Fibroblast of lung (primary cell): ENCODE data around the gene MACROD2. TPM values are rescaled to one million over a fixed set of nuclear protein-coding genes. Genes with fewer than 3 reads are reported as not detected.
A peak's percentile ranks its signal among the peaks of the same experiment; 100 is the strongest.

Experiments
- DNase-seq, 2 donors: peaks; one replicate each; pipeline versions ENCODE4 v3.0.0 to v3.0.0-alpha.2; 2010; ENCODE audit warnings: low read depth in 2 of 2
- H2AFZ ChIP-seq: 2 replicates; pipeline ENCODE4 v1.5.1; 2012; ENCODE audit warnings: low read length, control low read depth, inconsistent platforms
- H3K27ac ChIP-seq: 2 replicates; pipeline ENCODE4 v1.5.1; 2011; ENCODE audit warnings: low read length, control low read depth; ENCODE audit not compliant: insufficient read depth
- H3K27me3 ChIP-seq: 2 replicates; pipeline ENCODE4 v1.5.1; 2011; ENCODE audit warnings: mild to moderate bottlenecking, low read length; ENCODE audit not compliant: control insufficient read depth, insufficient read depth
- H3K36me3 ChIP-seq: 2 replicates; pipeline ENCODE4 v1.5.1; 2011; ENCODE audit warnings: low read length; ENCODE audit not compliant: control insufficient read depth, insufficient read depth
- H3K4me1 ChIP-seq: 2 replicates; pipeline ENCODE4 v1.5.1; 2011; ENCODE audit warnings: low read length; ENCODE audit not compliant: control insufficient read depth, insufficient read depth; ENCODE audit errors: extremely low read depth
- H3K4me2 ChIP-seq: 2 replicates; pipeline ENCODE4 v1.5.1; 2011; ENCODE audit warnings: low read length, control low read depth; ENCODE audit not compliant: insufficient read depth; ENCODE audit errors: extremely low read depth
- H3K4me3 ChIP-seq, 4 experiments: fragments of 200-600 bp in 1 of 4; sonication (generic) in 1 of 4; replicated peaks in 1 of 4; 2 replicates each; pipeline ENCODE4 v1.5.1; 2011 to 2016; ENCODE audit warnings: low read length in 4 of 4, low read depth in 3 of 4, mild to moderate bottlenecking in 3 of 4, control low read depth in 2 of 4, inconsistent platforms in 1 of 4, mixed read lengths in 1 of 4; ENCODE audit not compliant: insufficient read depth in 1 of 4; ENCODE audit errors: control extremely low read depth in 1 of 4
- H3K79me2 ChIP-seq: 2 replicates; pipeline ENCODE4 v1.5.1; 2012; ENCODE audit warnings: mild to moderate bottlenecking, low read length, inconsistent platforms; ENCODE audit not compliant: control insufficient read depth, insufficient read depth
- H3K9ac ChIP-seq: 2 replicates; pipeline ENCODE4 v1.5.1; 2011; ENCODE audit warnings: mild to moderate bottlenecking, low read length, control low read depth; ENCODE audit not compliant: insufficient read depth
- H3K9me3 ChIP-seq: 2 replicates; pipeline ENCODE4 v1.5.1; 2012; ENCODE audit warnings: low read depth, low read length; ENCODE audit not compliant: control insufficient read depth, insufficient read depth
- H4K20me1 ChIP-seq: 2 replicates; pipeline ENCODE4 v1.5.1; 2011; ENCODE audit warnings: low read length; ENCODE audit not compliant: control insufficient read depth, insufficient read depth; ENCODE audit errors: extremely low read depth
- CTCF ChIP-seq, 2 donors: IDR thresholded peaks in 1 of 2; conservative IDR thresholded peaks in 1 of 2; 1 replicate in 1 of 2; 2 replicates in 1 of 2; pipeline ENCODE4 v1.5.1; 2011 to 2012; ENCODE audit warnings: low read length in 2 of 2, control low read depth in 1 of 2, inconsistent platforms in 1 of 2, low read depth in 1 of 2, mild to moderate bottlenecking in 1 of 2
- EZH2 ChIP-seq: IDR thresholded peaks from 2 replicates; pipeline ENCODE4 v1.5.1; 2012; ENCODE audit warnings: low read length, control low read depth, mild to moderate bottlenecking; ENCODE audit errors: missing control alignments
- polyA plus RNA-seq, 2 donors: library from polyadenylated mRNA; depleted of rRNA in 1 of 2; stranded (reverse) in 1 of 2; unstranded in 1 of 2; fragments of >200 nt; gene quantifications; 2 replicates each; pipeline ENCODE4 v1.2.1, GENCODE V29; 2011 to 2012; ENCODE audit warnings: missing spikeins in 1 of 2
- total RNA-seq: library from RNA; depleted of rRNA; stranded (reverse); fragments of >200 nt; gene quantifications from 2 replicates; pipeline ENCODE4 v1.2.1, GENCODE V29; 2014

Gene MACROD2
- total and polyA plus RNA-seq, 2 donors (not counting 1 experiment from before 2014, with no cell fraction given) = 0.54 to 1.7 TPM

- no peak for TF ChIP-seq CTCF (conservative IDR thresholded peaks at IDR 0.05 in 1 of 2, IDR thresholded peaks at IDR 0.05 in 1 of 2; ENCODE audit: low read depth in 1 of 2, low read length in 2 of 2)
- TF ChIP-seq EZH2 = no peak
- H3K9me3 ChIP-seq = no peaks in the 10 kb centered on the region
- H3K79me2 ChIP-seq = no peaks in the 10 kb centered on the region
- H3K36me3 ChIP-seq = no peaks in the 10 kb centered on the region
- no peak overlapping the region for H3K27ac ChIP-seq
- peak in 1 of 2 donors; percentile 81 for DNase-seq
- H4K20me1 ChIP-seq = no peaks in the 10 kb centered on the region
- H3K27me3 ChIP-seq = no peaks in the 10 kb centered on the region
- peaks cover 4% of the 10 kb centered on the region for H3K4me1 ChIP-seq
- no peak overlapping the region for H3K9ac ChIP-seq
- H2AFZ ChIP-seq = no peak overlapping the region
- no peak overlapping the region for H3K4me3 ChIP-seq
- H3K4me2 ChIP-seq = no peak overlapping the region
Measured at GRCh38 chr20:14441201-14441600, 445.9 kb downstream of the MACROD2 start.

GRCh38 chr20:14444106-14444505 is 448.8 kb downstream of the MACROD2 start:
- Histone ChIP-seq H4K20me1 (no peaks in the 10 kb centered on the region), H3K4me3 (no peak overlapping the region), H3K79me2 (no peaks in the 10 kb centered on the region), H2AFZ (no peak overlapping the region), H3K4me2 (no peak overlapping the region), H3K9me3 (no peaks in the 10 kb centered on the region), H3K27ac (no peak overlapping the region), H3K36me3 (no peaks in the 10 kb centered on the region), H3K9ac (no peak overlapping the region), H3K4me1 (peaks cover 4% of the 10 kb centered on the region), H3K27me3 (no peaks in the 10 kb centered on the region)
- no peak for TF ChIP-seq CTCF (conservative IDR thresholded peaks at IDR 0.05 in 1 of 2, IDR thresholded peaks at IDR 0.05 in 1 of 2; ENCODE audit: low read depth in 1 of 2, low read length in 2 of 2)
- TF ChIP-seq EZH2 = no peak
- peak in 1 of 2 donors; percentile 51 for DNase-seq

- DNase-seq = peak; percentile 48 to 72
- no peaks in the 10 kb centered on the region for H3K9me3 ChIP-seq
- no peaks in the 10 kb centered on the region for H3K79me2 ChIP-seq
- no peak overlapping the region for H2AFZ ChIP-seq
- H3K9ac ChIP-seq = no peak overlapping the region
- H3K4me1 ChIP-seq = peaks cover 4% of the 10 kb centered on the region
- H3K36me3 ChIP-seq = no peaks in the 10 kb centered on the region
- H4K20me1 ChIP-seq = no peaks in the 10 kb centered on the region
- TF ChIP-seq EZH2 (no peak), CTCF (conservative IDR thresholded peaks at IDR 0.05 in 1 of 2, IDR thresholded peaks at IDR 0.05 in 1 of 2; ENCODE audit: low read depth in 1 of 2, low read length in 2 of 2) (no peak)
- peak overlapping the region; percentile 13 for H3K27ac ChIP-seq
- H3K4me3 ChIP-seq = no peak overlapping the region
- H3K27me3 ChIP-seq = no peaks in the 10 kb centered on the region
- H3K4me2 ChIP-seq = peak overlapping the region; percentile 32
Measured at GRCh38 chr20:14445310-14445709, 450.0 kb downstream of the MACROD2 start.
